Measurements from ENCODE around the gene TREH. TPM values are rescaled to one million over a fixed set of nuclear protein-coding genes. Genes with fewer than 3 reads are reported as not detected.
"Not testable (repeated sequence)": the region's sequence is repeated elsewhere in the genome, so short reads cannot be mapped to it uniquely, and the experiment has no call there.

The TREH gene
- total RNA-seq, 1 experiment from 2014 or later = 0.05 TPM

DNA sequence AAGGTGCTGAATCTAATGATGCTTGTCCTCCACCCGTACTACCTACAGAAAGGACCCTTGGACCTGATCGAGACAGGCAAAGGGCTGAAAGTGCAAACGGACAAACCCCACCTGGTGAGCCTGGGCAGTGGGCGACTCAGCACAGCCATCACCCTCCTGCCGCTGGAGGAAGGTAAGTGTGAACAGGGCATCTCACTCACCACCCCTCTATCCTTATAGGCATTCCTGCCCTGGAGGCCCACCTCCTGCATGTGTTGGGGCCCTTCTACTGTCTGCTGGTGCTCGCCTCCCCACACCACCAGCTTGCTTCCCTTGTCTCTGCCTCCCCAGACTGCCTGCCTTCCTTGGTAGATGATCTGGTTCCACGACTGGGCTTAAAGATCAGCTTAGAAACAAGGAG is 64.9 kb downstream of the TREH start:
- Histone ChIP-seq H3K4me3 (ENCODE audit: low read depth in 2 of 2, low read length in 2 of 2) (no peak overlapping the region), H3K4me1 (ENCODE audit: control insufficient read depth, insufficient read depth, low read length) (peaks cover 19% of the 10 kb centered on the region), H3K36me3 (ENCODE audit: control insufficient read depth, insufficient read depth, low read length) (no peaks in the 10 kb centered on the region), H3K27me3 (ENCODE audit: control insufficient read depth, insufficient read depth, low read length) (no peaks in the 10 kb centered on the region), H3K9me3 (ENCODE audit: control insufficient read depth, insufficient read depth, low read depth, low read length) (no peaks in the 10 kb centered on the region), H3K27ac (ENCODE audit: low read length) (no peak overlapping the region)
- TF ChIP-seq, protein P1, sequence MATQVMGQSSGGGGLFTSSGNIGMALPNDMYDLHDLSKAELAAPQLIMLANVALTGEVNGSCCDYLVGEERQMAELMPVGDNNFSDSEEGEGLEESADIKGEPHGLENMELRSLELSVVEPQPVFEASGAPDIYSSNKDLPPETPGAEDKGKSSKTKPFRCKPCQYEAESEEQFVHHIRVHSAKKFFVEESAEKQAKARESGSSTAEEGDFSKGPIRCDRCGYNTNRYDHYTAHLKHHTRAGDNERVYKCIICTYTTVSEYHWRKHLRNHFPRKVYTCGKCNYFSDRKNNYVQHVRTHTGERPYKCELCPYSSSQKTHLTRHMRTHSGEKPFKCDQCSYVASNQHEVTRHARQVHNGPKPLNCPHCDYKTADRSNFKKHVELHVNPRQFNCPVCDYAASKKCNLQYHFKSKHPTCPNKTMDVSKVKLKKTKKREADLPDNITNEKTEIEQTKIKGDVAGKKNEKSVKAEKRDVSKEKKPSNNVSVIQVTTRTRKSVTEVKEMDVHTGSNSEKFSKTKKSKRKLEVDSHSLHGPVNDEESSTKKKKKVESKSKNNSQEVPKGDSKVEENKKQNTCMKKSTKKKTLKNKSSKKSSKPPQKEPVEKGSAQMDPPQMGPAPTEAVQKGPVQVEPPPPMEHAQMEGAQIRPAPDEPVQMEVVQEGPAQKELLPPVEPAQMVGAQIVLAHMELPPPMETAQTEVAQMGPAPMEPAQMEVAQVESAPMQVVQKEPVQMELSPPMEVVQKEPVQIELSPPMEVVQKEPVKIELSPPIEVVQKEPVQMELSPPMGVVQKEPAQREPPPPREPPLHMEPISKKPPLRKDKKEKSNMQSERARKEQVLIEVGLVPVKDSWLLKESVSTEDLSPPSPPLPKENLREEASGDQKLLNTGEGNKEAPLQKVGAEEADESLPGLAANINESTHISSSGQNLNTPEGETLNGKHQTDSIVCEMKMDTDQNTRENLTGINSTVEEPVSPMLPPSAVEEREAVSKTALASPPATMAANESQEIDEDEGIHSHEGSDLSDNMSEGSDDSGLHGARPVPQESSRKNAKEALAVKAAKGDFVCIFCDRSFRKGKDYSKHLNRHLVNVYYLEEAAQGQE (IDR thresholded peaks at IDR 0.05; ENCODE audit: insufficient read depth in 1 of 2, low read depth in 2 of 2, low read length in 1 of 2) = no peak
- TF ChIP-seq POLR2AphosphoS5 (IDR thresholded peaks at IDR 0.05; ENCODE audit: low read depth, low read length) (no peak), SIN3A (IDR thresholded peaks at IDR 0.05; ENCODE audit: borderline replicate concordance, insufficient read depth, low read depth, low read length) (no peak), TCF7L2 (IDR thresholded peaks at IDR 0.05; ENCODE audit: low read depth, low read length) (no peak)
- TF ChIP-seq, protein P2, sequence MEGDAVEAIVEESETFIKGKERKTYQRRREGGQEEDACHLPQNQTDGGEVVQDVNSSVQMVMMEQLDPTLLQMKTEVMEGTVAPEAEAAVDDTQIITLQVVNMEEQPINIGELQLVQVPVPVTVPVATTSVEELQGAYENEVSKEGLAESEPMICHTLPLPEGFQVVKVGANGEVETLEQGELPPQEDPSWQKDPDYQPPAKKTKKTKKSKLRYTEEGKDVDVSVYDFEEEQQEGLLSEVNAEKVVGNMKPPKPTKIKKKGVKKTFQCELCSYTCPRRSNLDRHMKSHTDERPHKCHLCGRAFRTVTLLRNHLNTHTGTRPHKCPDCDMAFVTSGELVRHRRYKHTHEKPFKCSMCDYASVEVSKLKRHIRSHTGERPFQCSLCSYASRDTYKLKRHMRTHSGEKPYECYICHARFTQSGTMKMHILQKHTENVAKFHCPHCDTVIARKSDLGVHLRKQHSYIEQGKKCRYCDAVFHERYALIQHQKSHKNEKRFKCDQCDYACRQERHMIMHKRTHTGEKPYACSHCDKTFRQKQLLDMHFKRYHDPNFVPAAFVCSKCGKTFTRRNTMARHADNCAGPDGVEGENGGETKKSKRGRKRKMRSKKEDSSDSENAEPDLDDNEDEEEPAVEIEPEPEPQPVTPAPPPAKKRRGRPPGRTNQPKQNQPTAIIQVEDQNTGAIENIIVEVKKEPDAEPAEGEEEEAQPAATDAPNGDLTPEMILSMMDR (IDR thresholded peaks at IDR 0.05) = no peak
- BruUV-seq (replicated peaks) = no TSS peak
- DNase-seq (ENCODE audit: low read depth, low spot score) = no peak
- no peak for ATAC-seq
- CTCF ChIA-PET = no interaction called here
- in situ Hi-C loops (cut with HindIII; ENCODE audit: low pct_unique_long_range_greater_than_20kb, low sequenced_read_pairs) (no loop called here), intact Hi-C loops (cut with micrococcal nuclease; ENCODE audit: unreplicated experiment) (no loop called here)
- POLR2A ChIA-PET = no interaction called here

DNA sequence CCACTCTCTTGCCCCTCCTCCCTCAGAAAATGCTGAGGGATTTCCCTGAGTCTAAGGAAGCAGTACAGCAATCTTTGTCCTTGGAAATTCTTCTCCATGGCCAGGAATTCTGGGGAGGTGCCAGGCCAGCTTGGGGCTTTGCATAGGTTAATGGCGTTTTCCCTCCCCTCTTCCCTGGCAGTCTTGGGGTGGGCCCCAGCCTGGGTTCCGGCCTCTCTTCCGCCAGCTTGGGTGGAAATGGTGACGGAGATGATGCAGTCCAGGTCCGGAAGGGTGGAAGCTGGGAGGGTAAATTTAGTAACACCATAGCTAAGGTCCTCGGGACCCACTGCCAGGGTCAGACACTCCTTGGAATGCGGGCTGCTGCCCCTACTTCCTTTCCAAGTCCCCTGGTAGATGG is 67.1 kb downstream of the TREH start:
- in situ Hi-C loops (cut with HindIII; ENCODE audit: low pct_unique_long_range_greater_than_20kb, low sequenced_read_pairs) (no loop called here), intact Hi-C loops (cut with micrococcal nuclease; ENCODE audit: unreplicated experiment) (no loop called here)
- BruUV-seq (replicated peaks) = no TSS peak
- Histone ChIP-seq H3K9me3 (ENCODE audit: control insufficient read depth, insufficient read depth, low read depth, low read length) (no peaks in the 10 kb centered on the region), H3K4me1 (ENCODE audit: control insufficient read depth, insufficient read depth, low read length) (peaks cover 11% of the 10 kb centered on the region; the same call in 1 of the 2 replicates), H3K27me3 (ENCODE audit: control insufficient read depth, insufficient read depth, low read length) (no peaks in the 10 kb centered on the region), H3K27ac (ENCODE audit: low read length) (no peak overlapping the region), H3K4me3 (ENCODE audit: low read depth in 2 of 2, low read length in 2 of 2) (no peak overlapping the region), H3K36me3 (ENCODE audit: control insufficient read depth, insufficient read depth, low read length) (no peaks in the 10 kb centered on the region)
- DNase-seq (ENCODE audit: low read depth, low spot score) (no peak), ATAC-seq (no peak)
- TF ChIP-seq SIN3A (IDR thresholded peaks at IDR 0.05; ENCODE audit: borderline replicate concordance, insufficient read depth, low read depth, low read length) (no peak), TCF7L2 (IDR thresholded peaks at IDR 0.05; ENCODE audit: low read depth, low read length) (no peak), POLR2AphosphoS5 (IDR thresholded peaks at IDR 0.05; ENCODE audit: low read depth, low read length) (no peak)
- TF ChIP-seq, protein P2 (IDR thresholded peaks at IDR 0.05) = no peak
- TF ChIP-seq, protein P1 (IDR thresholded peaks at IDR 0.05; ENCODE audit: insufficient read depth in 1 of 2, low read depth in 2 of 2, low read length in 1 of 2) = no peak
- POLR2A ChIA-PET = interaction anchor here (0.6 kb wide), 1 partner anchor 353 kb away, joined by 3 read pairs; no protein-coding TSS in a partner anchor
- CTCF ChIA-PET = interaction anchor here (1.7 kb wide), 1 partner anchor 8 kb away, joined by 8 read pairs; no protein-coding TSS in a partner anchor

DNA sequence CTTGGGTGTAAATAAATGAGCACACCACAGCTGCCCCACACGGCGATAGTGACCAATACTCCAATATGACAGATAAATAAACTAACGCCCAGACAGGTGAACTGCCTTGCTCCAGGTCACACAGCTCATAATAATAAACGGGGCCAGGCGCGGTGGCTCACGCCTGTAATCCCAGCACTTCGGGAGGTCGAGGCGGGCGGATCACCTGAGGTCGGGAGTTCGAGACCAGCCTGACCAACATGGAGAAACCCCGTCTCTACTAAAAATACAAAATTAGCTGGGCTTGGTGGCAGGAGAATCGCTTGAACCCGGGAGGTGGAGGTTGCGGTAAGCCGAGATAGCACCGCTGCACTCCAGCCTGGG is 68.0 kb downstream of the TREH start:
- H3K27me3 ChIP-seq (ENCODE audit: control insufficient read depth, insufficient read depth, low read length); H3K9me3 ChIP-seq (ENCODE audit: control insufficient read depth, insufficient read depth, low read depth, low read length); H3K36me3 ChIP-seq (ENCODE audit: control insufficient read depth, insufficient read depth, low read length); DNase-seq (ENCODE audit: low read depth, low spot score); H3K4me3 ChIP-seq (ENCODE audit: low read depth in 2 of 2, low read length in 2 of 2); POLR2A ChIA-PET; H3K27ac ChIP-seq (ENCODE audit: low read length); in situ Hi-C loops (cut with HindIII; ENCODE audit: low pct_unique_long_range_greater_than_20kb, low sequenced_read_pairs); intact Hi-C loops (cut with micrococcal nuclease; ENCODE audit: unreplicated experiment); ATAC-seq: not testable (repeated sequence)
- TSS peak; percentile 39 for BruUV-seq (replicated peaks)
- CTCF ChIA-PET = interaction anchor here (1.0 to 1.7 kb wide), 2 partner anchors 9 to 11 kb away, joined by 3 to 8 read pairs; no protein-coding TSS in a partner anchor
- H3K4me1 ChIP-seq (ENCODE audit: control insufficient read depth, insufficient read depth, low read length) = peaks cover 11% of the 10 kb centered on the region; the same call in 1 of the 2 replicates
